SK-N-SH treated with all-trans-retinoic acid at 6 μM for 48 hours (cell line): Measurements from ENCODE around the gene CBX7.

Experiments used
- ATAC-seq: fragments of 200-7000 bp; cut with Tn5 transposase; 3 replicates; pipeline ENCODE4 v1.9.1; 2020; ENCODE audit warnings: mild to moderate bottlenecking, moderate library complexity
- ARNTL ChIP-seq: fragments of 450-650 bp; formaldehyde crosslinking; IDR thresholded peaks from 2 replicates; pipeline ENCODE4 v1.5.0; 2020; ENCODE audit warnings: low read depth, mild to moderate bottlenecking, moderate library complexity, borderline replicate concordance
- BACH2 ChIP-seq: fragments of 250-450 bp; sonication (Bioruptor Pico); IDR thresholded peaks from 2 replicates; pipeline ENCODE4 v1.9.0; 2021; ENCODE audit warnings: mild to moderate bottlenecking, borderline replicate concordance
- CSDC2 ChIP-seq: fragments of 250-450 bp; sonication (Bioruptor Pico); IDR thresholded peaks from 2 replicates; pipeline ENCODE4 v1.5.0; 2020; ENCODE audit warnings: mild to moderate bottlenecking, moderate library complexity
- ESRRG ChIP-seq: fragments of 250-450 bp; sonication (Bioruptor Pico); IDR thresholded peaks from 2 replicates; pipeline ENCODE4 v1.6.1; 2021; ENCODE audit warnings: mild to moderate bottlenecking
- GLIS3 ChIP-seq: fragments of 250-450 bp; sonication (Bioruptor Pico); IDR thresholded peaks from 2 replicates; pipeline ENCODE4 v1.5.0; 2020; ENCODE audit warnings: mild to moderate bottlenecking, moderate library complexity
- ISL1 ChIP-seq: fragments of 250-450 bp; sonication (Bioruptor Pico); IDR thresholded peaks from 2 replicates; pipeline ENCODE4 v2.1.2; 2022; ENCODE audit warnings: mild to moderate bottlenecking, moderate library complexity
- OSR1 ChIP-seq: fragments of 250-450 bp; sonication (Bioruptor Pico); IDR thresholded peaks from 2 replicates; pipeline ENCODE4 v1.8.0; 2022; ENCODE audit warnings: moderate library complexity, mild to moderate bottlenecking, inconsistent platforms
- PATZ1 ChIP-seq: fragments of 250-450 bp; sonication (Bioruptor Pico); IDR thresholded peaks from 2 replicates; pipeline ENCODE4 v1.8.0; 2020; ENCODE audit warnings: mild to moderate bottlenecking, moderate library complexity, borderline replicate concordance
- PPARA ChIP-seq: fragments of 250-450 bp; sonication (Bioruptor Pico); IDR thresholded peaks from 2 replicates; pipeline ENCODE4 v1.5.0; 2020; ENCODE audit warnings: mild to moderate bottlenecking, borderline replicate concordance
- SNAI2 ChIP-seq: fragments of 250-450 bp; sonication (Bioruptor Pico); IDR thresholded peaks from 2 replicates; pipeline ENCODE4 v1.5.0; 2020; ENCODE audit warnings: mild to moderate bottlenecking, moderate library complexity
- TCF4 ChIP-seq: fragments of 250-450 bp; sonication (Bioruptor Pico); IDR thresholded peaks from 2 replicates; pipeline ENCODE4 v1.8.0; 2021; ENCODE audit warnings: mild to moderate bottlenecking, moderate library complexity, borderline replicate concordance
- TOX ChIP-seq: fragments of 250-450 bp; sonication (Bioruptor Pico); IDR thresholded peaks from 2 replicates; pipeline ENCODE4 v1.8.0; 2021; ENCODE audit warnings: mild to moderate bottlenecking, moderate library complexity, borderline replicate concordance
- TSHZ2 ChIP-seq: fragments of 250-450 bp; sonication (Bioruptor Pico); IDR thresholded peaks from 2 replicates; pipeline ENCODE4 v1.5.0; 2020; ENCODE audit warnings: mild to moderate bottlenecking, moderate library complexity
- ZFP3 ChIP-seq: fragments of 250-450 bp; sonication (Bioruptor Pico); IDR thresholded peaks from 2 replicates; pipeline ENCODE4 v1.5.0; 2020; ENCODE audit warnings: mild to moderate bottlenecking, moderate library complexity
- ZFP30 ChIP-seq: fragments of 450-650 bp; formaldehyde crosslinking; IDR thresholded peaks from 2 replicates; pipeline ENCODE4 v1.5.0; 2022; ENCODE audit warnings: mild to moderate bottlenecking, moderate library complexity
- ZNF565 ChIP-seq: fragments of 450-650 bp; formaldehyde crosslinking; conservative IDR thresholded peaks from 2 replicates; pipeline ENCODE4 v1.5.0; 2020; ENCODE audit warnings: low read depth, mild to moderate bottlenecking, moderate library complexity
- ZNF70 ChIP-seq: fragments of 450-650 bp; formaldehyde crosslinking; IDR thresholded peaks from 2 replicates; pipeline ENCODE4 v1.5.0; 2020; ENCODE audit warnings: mild to moderate bottlenecking, moderate library complexity
- ZNF8 ChIP-seq: fragments of 450-650 bp; formaldehyde crosslinking; IDR thresholded peaks from 2 replicates; pipeline ENCODE4 v1.5.0; 2020; ENCODE audit warnings: mild to moderate bottlenecking, moderate library complexity
- TF ChIP-seq, protein P1 (sequence below): fragments of 250-450 bp; sonication (Bioruptor Pico); IDR thresholded peaks from 2 replicates; pipeline ENCODE4 v1.8.0; 2021; ENCODE audit warnings: low read depth, mild to moderate bottlenecking, moderate library complexity, borderline replicate concordance
- TF ChIP-seq, protein P2 (sequence below): fragments of 250-450 bp; sonication (Bioruptor Pico); IDR thresholded peaks from 2 replicates; pipeline ENCODE4 v1.5.1; 2021; ENCODE audit warnings: mild to moderate bottlenecking, moderate library complexity

Gene CBX7

DNA sequence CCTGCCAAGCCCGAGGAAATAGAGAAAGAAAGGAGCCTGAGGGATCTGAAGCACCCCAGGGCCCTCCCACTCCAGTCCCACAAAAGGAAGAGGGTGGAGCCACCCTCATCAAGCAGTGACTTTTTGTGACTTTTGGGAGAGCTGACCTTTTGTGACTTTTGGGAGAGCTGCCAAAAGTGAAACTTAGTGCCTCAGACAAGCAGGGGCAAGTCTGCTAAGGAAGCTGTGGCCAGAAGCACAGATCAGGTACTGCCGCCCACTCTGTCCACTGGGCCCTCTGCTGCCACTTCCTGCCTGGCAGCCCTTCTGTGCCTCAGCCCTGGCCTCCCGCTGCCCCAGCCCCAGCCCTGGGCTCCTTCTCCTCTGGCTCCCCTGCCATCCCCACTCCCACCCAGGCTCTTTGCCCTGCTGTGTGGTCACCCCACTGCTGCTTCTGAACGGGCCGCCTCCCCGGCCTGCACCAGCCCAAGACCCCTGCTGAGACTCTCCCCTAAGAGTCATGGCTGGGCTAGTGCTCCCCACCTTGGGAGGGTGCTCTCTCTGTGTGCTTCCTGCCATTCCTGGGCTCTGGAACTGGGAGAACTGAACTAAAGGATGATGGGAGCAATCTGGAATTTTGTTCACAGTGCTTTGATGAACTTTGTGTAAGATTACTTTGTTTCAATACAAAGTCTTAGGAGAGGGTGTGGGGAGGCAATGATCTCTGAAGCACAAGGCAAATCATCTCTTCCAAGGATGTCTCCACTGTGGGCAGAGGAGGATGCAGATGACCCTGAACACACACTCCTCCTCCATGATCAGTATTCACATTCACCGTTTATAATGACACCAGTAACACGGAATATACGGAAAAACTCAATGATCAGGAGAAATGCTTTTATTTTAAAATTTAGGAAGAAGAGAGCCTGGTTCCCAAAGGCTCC, 55.1 kb downstream of the CBX7 start, which contains the start of gene APOBEC3H:
APOBEC3H (plus strand) TSS at position 147 of the 923 bp plus-strand sequence. CDS start 3,035 bp downstream, outside the sequence.
- no peak for TF ChIP-seq CSDC2
- no peak for ATAC-seq

GRCh38 chr22:39095971-39096370, 56.5 kb downstream of the CBX7 start:
- TF ChIP-seq ESRRG (CRISPR knock-in tag), result no peak
- TF ChIP-seq, protein P1, sequence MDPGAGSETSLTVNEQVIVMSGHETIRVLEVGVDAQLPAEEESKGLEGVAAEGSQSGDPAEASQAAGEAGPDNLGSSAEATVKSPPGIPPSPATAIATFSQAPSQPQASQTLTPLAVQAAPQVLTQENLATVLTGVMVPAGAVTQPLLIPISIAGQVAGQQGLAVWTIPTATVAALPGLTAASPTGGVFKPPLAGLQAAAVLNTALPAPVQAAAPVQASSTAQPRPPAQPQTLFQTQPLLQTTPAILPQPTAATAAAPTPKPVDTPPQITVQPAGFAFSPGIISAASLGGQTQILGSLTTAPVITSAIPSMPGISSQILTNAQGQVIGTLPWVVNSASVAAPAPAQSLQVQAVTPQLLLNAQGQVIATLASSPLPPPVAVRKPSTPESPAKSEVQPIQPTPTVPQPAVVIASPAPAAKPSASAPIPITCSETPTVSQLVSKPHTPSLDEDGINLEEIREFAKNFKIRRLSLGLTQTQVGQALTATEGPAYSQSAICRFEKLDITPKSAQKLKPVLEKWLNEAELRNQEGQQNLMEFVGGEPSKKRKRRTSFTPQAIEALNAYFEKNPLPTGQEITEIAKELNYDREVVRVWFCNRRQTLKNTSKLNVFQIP (CRISPR knock-in tag), result no peak
- no peak for TF ChIP-seq SNAI2
- no peak for TF ChIP-seq ZNF8 (CRISPR knock-in tag)
- TF ChIP-seq ZNF565 (CRISPR knock-in tag), result no peak
- no peak for TF ChIP-seq ARNTL (CRISPR knock-in tag)
- no peak for TF ChIP-seq TCF4
- no peak for ATAC-seq

- no peak for ATAC-seq
- TF ChIP-seq BACH2 (CRISPR knock-in tag), result no peak
- TF ChIP-seq TSHZ2 (CRISPR knock-in tag), result no peak
- no peak for TF ChIP-seq PPARA (CRISPR knock-in tag)
- TF ChIP-seq ZNF70, result no peak
- no peak for TF ChIP-seq OSR1
These were observed 57.6 kb downstream of the CBX7 start for GRCh38 chr22:39094717-39095389.

- ATAC-seq, result no peak
- TF ChIP-seq PATZ1 (CRISPR knock-in tag) (no peak), ZFP30 (CRISPR knock-in tag) (no peak), BACH2 (CRISPR knock-in tag) (no peak), ISL1 (CRISPR knock-in tag) (no peak), TCF4 (no peak), SNAI2 (no peak), ESRRG (CRISPR knock-in tag) (no peak), GLIS3 (no peak), TOX (no peak), OSR1 (no peak), ZFP3 (CRISPR knock-in tag) (no peak), ZNF8 (CRISPR knock-in tag) (no peak)
- TF ChIP-seq, protein P2, sequence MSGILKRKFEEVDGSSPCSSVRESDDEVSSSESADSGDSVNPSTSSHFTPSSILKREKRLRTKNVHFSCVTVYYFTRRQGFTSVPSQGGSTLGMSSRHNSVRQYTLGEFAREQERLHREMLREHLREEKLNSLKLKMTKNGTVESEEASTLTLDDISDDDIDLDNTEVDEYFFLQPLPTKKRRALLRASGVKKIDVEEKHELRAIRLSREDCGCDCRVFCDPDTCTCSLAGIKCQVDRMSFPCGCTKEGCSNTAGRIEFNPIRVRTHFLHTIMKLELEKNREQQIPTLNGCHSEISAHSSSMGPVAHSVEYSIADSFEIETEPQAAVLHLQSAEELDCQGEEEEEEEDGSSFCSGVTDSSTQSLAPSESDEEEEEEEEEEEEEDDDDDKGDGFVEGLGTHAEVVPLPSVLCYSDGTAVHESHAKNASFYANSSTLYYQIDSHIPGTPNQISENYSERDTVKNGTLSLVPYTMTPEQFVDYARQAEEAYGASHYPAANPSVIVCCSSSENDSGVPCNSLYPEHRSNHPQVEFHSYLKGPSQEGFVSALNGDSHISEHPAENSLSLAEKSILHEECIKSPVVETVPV (CRISPR knock-in tag), result no peak
These were observed 60.2 kb downstream of the CBX7 start for GRCh38 chr22:39092111-39092862.
